GM23248 (cell line): ENCODE measurements around the gene RBM3. TPM values are rescaled to one million over a fixed set of nuclear protein-coding genes. Genes with fewer than 3 reads are reported as not detected.

ENCODE experiments used
- DNase-seq: peaks from one replicate; pipeline ENCODE4 v3.0.0-alpha.2; 2015
- H2AFZ ChIP-seq: fragments of 200-600 bp; sonication (generic); 2 replicates; pipeline ENCODE4 v1.6.1; 2016; ENCODE audit warnings: antibody characterized with exemption
- H3F3A ChIP-seq: fragments of 200-600 bp; sonication (generic); 2 replicates; pipeline ENCODE4 v1.6.1; 2016; ENCODE audit warnings: mild to moderate bottlenecking, antibody characterized with exemption, mixed run types; ENCODE audit not compliant: insufficient read depth
- H3K27ac ChIP-seq: fragments of 200-600 bp; sonication (generic); 2 replicates; pipeline ENCODE4 v1.5.1; 2016; ENCODE audit warnings: mild to moderate bottlenecking
- H3K27me3 ChIP-seq: fragments of 200-600 bp; sonication (generic); replicated peaks from 2 replicates; pipeline ENCODE4 v1.6.1; 2016; ENCODE audit warnings: mild to moderate bottlenecking; ENCODE audit not compliant: insufficient read depth
- H3K36me3 ChIP-seq: fragments of 200-600 bp; sonication (generic); 2 replicates; pipeline ENCODE4 v1.6.1; 2016; ENCODE audit warnings: low read depth, mild to moderate bottlenecking
- H3K4me1 ChIP-seq: fragments of 200-600 bp; sonication (generic); 2 replicates; pipeline ENCODE4 v1.6.1; 2016; ENCODE audit warnings: mild to moderate bottlenecking; ENCODE audit not compliant: insufficient read depth
- H3K4me2 ChIP-seq: fragments of 200-600 bp; sonication (generic); one replicate; pipeline ENCODE4 v1.6.1; 2016; ENCODE audit warnings: mild to moderate bottlenecking; ENCODE audit not compliant: unreplicated experiment
- H3K4me3 ChIP-seq: fragments of 200-600 bp; sonication (generic); 2 replicates; pipeline ENCODE4 v1.5.1; 2016; ENCODE audit warnings: mild to moderate bottlenecking
- H3K79me2 ChIP-seq: fragments of 200-600 bp; sonication (generic); 2 replicates; pipeline ENCODE4 v1.6.1; 2016; ENCODE audit warnings: mild to moderate bottlenecking; ENCODE audit not compliant: insufficient read depth
- H3K9ac ChIP-seq: fragments of 200-600 bp; sonication (generic); 2 replicates; pipeline ENCODE4 v1.6.1; 2016; ENCODE audit warnings: mild to moderate bottlenecking
- H3K9me2 ChIP-seq: fragments of 200-600 bp; sonication (generic); 2 replicates; pipeline ENCODE4 v1.6.1; 2016; ENCODE audit warnings: mixed run types, mild to moderate bottlenecking, moderate library complexity; ENCODE audit not compliant: insufficient read depth
- H3K9me3 ChIP-seq: fragments of 200-600 bp; sonication (generic); one replicate; pipeline ENCODE4 v1.6.1; 2017; ENCODE audit warnings: low read depth
- H4K20me1 ChIP-seq: fragments of 200-600 bp; sonication (generic); 2 replicates; pipeline ENCODE4 v1.6.0; 2016; ENCODE audit not compliant: insufficient read depth
- EZH2 ChIP-seq: fragments of 200-600 bp; sonication (generic); IDR thresholded peaks from 2 replicates; pipeline ENCODE4 v1.6.1; 2018; ENCODE audit warnings: antibody characterized with exemption, mild to moderate bottlenecking; ENCODE audit not compliant: insufficient read depth, poor library complexity, severe bottlenecking
- EZH2phosphoT487 ChIP-seq: fragments of 200-600 bp; sonication (generic); IDR thresholded peaks from 2 replicates; pipeline ENCODE4 v1.6.1; 2018; ENCODE audit warnings: antibody characterized with exemption, moderate library complexity, mild to moderate bottlenecking, low read depth; ENCODE audit not compliant: insufficient read depth
- WGBS, 2 experiments: methylation state at CpG; one replicate each; pipeline ENCODE4 v1.1.6; 2015 to 2017; ENCODE audit warnings: low lambda C conversion rate in 2 of 2, low coverage in 1 of 2; ENCODE audit errors: missing lambda C conversion rate in 2 of 2; 5-methylcytosine and 5-hydroxymethylcytosine counted together
- in situ Hi-C: fragments of 300-500 bp; cut with MboI; formaldehyde crosslinking; loops from 2 replicates; pipeline ENCODE4 v1.15.0; 2020
- polyA plus RNA-seq: library from polyadenylated mRNA; unstranded; fragments of >200 nt; fragmentation: Nextera tagmentation; extraction: Ambion mirVana; gene quantifications from 2 replicates; pipeline ENCODE4 v1.2.1, GENCODE V29; 2016
- total RNA-seq: library from RNA; depleted of rRNA; stranded (reverse); fragments of >200 nt; shearing (Covaris generic); gene quantifications from 2 replicates; pipeline ENCODE4 v1.2.3, GENCODE V29; 2014

RBM3 gene
- total and polyA plus RNA-seq, 2 experiments from 2014 or later, result 143 to 188 TPM

- in situ Hi-C loops, result no loop called here
Observed at GRCh38 chrX:48573690-48574269, 504 bp upstream of the RBM3 start.

GRCh38 chrX:48575642-48576041, 1.4 kb downstream of the RBM3 start:
- Histone ChIP-seq H3K27me3 (no peaks in the 10 kb centered on the region), H3K9me3 (no peaks in the 10 kb centered on the region), H2AFZ (no peak overlapping the region), H3K36me3 (peaks cover 36% of the 10 kb centered on the region), H3K9ac (peak overlapping the region; percentile 100), H3K79me2 (peaks cover 29% of the 10 kb centered on the region), H3K4me1 (peaks cover 14% of the 10 kb centered on the region; the same call in 1 of the 2 replicates), H3K4me2 (peak overlapping the region; percentile 99), H3K27ac (no peak overlapping the region), H3K4me3 (peak overlapping the region; percentile 100), H4K20me1 (no peaks in the 10 kb centered on the region), H3K9me2 (no peaks in the 10 kb centered on the region), H3F3A (peaks cover 48% of the 10 kb centered on the region)
- in situ Hi-C loops, result no loop called here
- no peak for DNase-seq
- no peak for TF ChIP-seq EZH2
- no peak for TF ChIP-seq EZH2phosphoT487
- WGBS, 2 experiments, result 45 to 50% methylated on average over 11 to 13 of the region's 13 CpGs

More at GRCh38 chrX:48573690-48574269, 504 bp upstream of the RBM3 start:
- no peaks in the 10 kb centered on the region for H4K20me1 ChIP-seq
- H3K27me3 ChIP-seq, result no peaks in the 10 kb centered on the region
- peak overlapping the region; percentile 100 for H3K27ac ChIP-seq
- H3K4me3 ChIP-seq, result peak overlapping the region; percentile 100
- H3K9ac ChIP-seq, result peak overlapping the region; percentile 100
- H3K4me1 ChIP-seq, result peaks cover 28% of the 10 kb centered on the region
- peaks cover 45% of the 10 kb centered on the region for H3F3A ChIP-seq
- 38 to 45% methylated on average over 14 to 19 of the region's 19 CpGs for WGBS, 2 experiments
- no peak for DNase-seq
- peak overlapping the region; percentile 90 for H2AFZ ChIP-seq
- peak overlapping the region; percentile 74 for H3K4me2 ChIP-seq
- no peaks in the 10 kb centered on the region for H3K9me2 ChIP-seq
- no peaks in the 10 kb centered on the region for H3K9me3 ChIP-seq
- TF ChIP-seq EZH2phosphoT487 (no peak), EZH2 (no peak)
- H3K79me2 ChIP-seq, result peaks cover 29% of the 10 kb centered on the region
- peaks cover 36% of the 10 kb centered on the region for H3K36me3 ChIP-seq

DNA sequence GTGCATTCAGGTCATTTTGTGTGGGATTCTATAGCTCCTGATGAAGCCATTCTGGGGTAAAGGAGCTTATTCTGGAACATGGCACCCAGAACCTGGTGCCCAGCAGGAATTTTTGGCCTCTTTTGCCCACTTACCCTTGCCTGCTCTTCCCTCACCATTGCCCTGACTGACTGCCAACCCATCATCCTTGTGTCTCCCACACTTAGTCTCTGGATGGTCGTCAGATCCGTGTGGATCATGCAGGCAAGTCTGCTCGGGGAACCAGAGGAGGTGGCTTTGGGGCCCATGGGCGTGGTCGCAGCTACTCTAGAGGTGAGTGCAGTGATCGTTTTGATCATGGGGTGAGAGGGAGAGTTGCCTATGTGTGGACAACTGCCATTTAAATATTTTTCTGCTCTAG, 1.8 kb downstream of the RBM3 start:
- H4K20me1 ChIP-seq, result no peaks in the 10 kb centered on the region
- H2AFZ ChIP-seq, result no peak overlapping the region
- peak overlapping the region; percentile 99 for H3K4me2 ChIP-seq
- peak overlapping the region; percentile 100 for H3K4me3 ChIP-seq
- in situ Hi-C loops, result no loop called here
- no peak overlapping the region for H3K27ac ChIP-seq
- H3K9me3 ChIP-seq, result no peaks in the 10 kb centered on the region
- no peaks in the 10 kb centered on the region for H3K9me2 ChIP-seq
- peak overlapping the region; percentile 100 for H3K9ac ChIP-seq
- peaks cover 49% of the 10 kb centered on the region for H3F3A ChIP-seq
- 39 to 40% methylated on average over 6 of the region's 6 CpGs for WGBS, 2 experiments
- no peak for DNase-seq
- peaks cover 36% of the 10 kb centered on the region for H3K36me3 ChIP-seq
- TF ChIP-seq EZH2 (no peak), EZH2phosphoT487 (no peak)
- H3K27me3 ChIP-seq, result no peaks in the 10 kb centered on the region
- peaks cover 29% of the 10 kb centered on the region for H3K79me2 ChIP-seq
- H3K4me1 ChIP-seq, result peaks cover 14% of the 10 kb centered on the region; the same call in 1 of the 2 replicates

DNA sequence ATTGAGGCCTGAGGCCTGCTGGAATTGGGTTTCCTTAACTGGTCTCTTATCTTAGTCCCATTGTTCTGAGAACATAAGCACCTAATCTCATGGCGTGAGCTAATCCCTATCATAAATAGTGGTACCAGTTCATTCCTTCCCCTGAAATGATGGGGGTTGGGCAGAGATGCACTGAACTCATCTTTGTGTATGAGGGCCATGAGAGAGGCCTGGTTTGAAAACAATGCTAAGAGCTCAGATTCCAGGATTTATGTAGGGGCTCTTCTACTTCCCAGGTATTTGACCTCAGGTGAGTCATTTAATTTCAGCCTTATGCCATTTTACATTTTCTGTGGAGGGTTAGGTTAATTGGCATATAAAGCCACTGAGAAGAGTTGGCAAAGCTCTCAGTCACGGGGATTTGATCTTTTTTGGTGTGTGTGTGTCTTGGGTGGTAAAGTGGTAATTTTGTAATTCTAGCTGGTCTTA, 4.4 kb downstream of the RBM3 start:
- H2AFZ ChIP-seq, result no peak overlapping the region
- in situ Hi-C loops, result no loop called here

More for the DNA sequence above, 4.4 kb downstream of the RBM3 start:
- Histone ChIP-seq H3K9me2 (no peaks in the 10 kb centered on the region), H3K4me2 (no peak overlapping the region), H3F3A (peaks cover 57% of the 10 kb centered on the region), H3K27ac (no peak overlapping the region), H3K4me3 (no peak overlapping the region), H3K4me1 (peaks cover 30% of the 10 kb centered on the region), H4K20me1 (no peaks in the 10 kb centered on the region), H3K27me3 (no peaks in the 10 kb centered on the region), H3K9me3 (no peaks in the 10 kb centered on the region), H3K79me2 (peaks cover 29% of the 10 kb centered on the region), H3K36me3 (peaks cover 36% of the 10 kb centered on the region), H3K9ac (no peak overlapping the region)
- TF ChIP-seq EZH2phosphoT487, result no peak
- no peak for TF ChIP-seq EZH2
- WGBS, 2 experiments, result 6 to 13% methylated on average over 2 of the region's 2 CpGs
- DNase-seq, result no peak
